HEK293T (cell line): Measurements from ENCODE around the gene SYS1.

Experiments used
- CTCF ChIA-PET: fragments of 350-600 bp; formaldehyde crosslinking; extraction: SDS; loops from one replicate; lab custom pipeline; 2021; ENCODE audit warnings: antibody characterized with exemption, inconsistent platforms; lab: Yijun Ruan, JAX
- POLR2A ChIA-PET: fragments of 350-600 bp; formaldehyde crosslinking; extraction: SDS; loops from one replicate; lab custom pipeline; 2020; ENCODE audit warnings: antibody characterized with exemption, inconsistent platforms; lab: Yijun Ruan, JAX
- DNase-seq: peaks from one replicate; pipeline ENCODE4 v3.0.0; 2012; ENCODE audit warnings: mixed read lengths; ENCODE audit errors: extremely low spot score
- ARNT ChIP-seq: fragments of 450-650 bp; IDR thresholded peaks from 2 replicates; pipeline ENCODE4 v1.6.1; 2017; ENCODE audit warnings: mild to moderate bottlenecking
- BHLHE40 ChIP-seq: fragments of 450-650 bp; IDR thresholded peaks from 2 replicates; pipeline ENCODE4 v1.6.1; 2016; ENCODE audit warnings: mild to moderate bottlenecking, moderate library complexity, borderline replicate concordance
- CTBP1 ChIP-seq: fragments of 450-650 bp; IDR thresholded peaks from 2 replicates; pipeline ENCODE4 v1.6.1; 2016; ENCODE audit warnings: borderline replicate concordance
- ELF4 ChIP-seq: fragments of 450-650 bp; IDR thresholded peaks from 2 replicates; pipeline ENCODE4 v1.6.1; 2017; ENCODE audit warnings: antibody characterized with exemption
- FOXA1 ChIP-seq: fragments of 450-650 bp; IDR thresholded peaks from 2 replicates; pipeline ENCODE4 v1.6.1; 2016; ENCODE audit warnings: mild to moderate bottlenecking
- FOXK2 ChIP-seq: fragments of 450-650 bp; IDR thresholded peaks from 2 replicates; pipeline ENCODE4 v1.6.1; 2016; ENCODE audit warnings: mild to moderate bottlenecking
- FOXM1 ChIP-seq: fragments of 450-650 bp; IDR thresholded peaks from 2 replicates; pipeline ENCODE4 v1.6.1; 2017; ENCODE audit warnings: mild to moderate bottlenecking, borderline replicate concordance
- HDGF ChIP-seq: fragments of 450-650 bp; IDR thresholded peaks from 2 replicates; pipeline ENCODE4 v1.6.1; 2017; ENCODE audit warnings: antibody characterized with exemption, borderline replicate concordance
- L3MBTL2 ChIP-seq: fragments of 450-650 bp; conservative IDR thresholded peaks from 2 replicates; pipeline ENCODE4 v1.6.1; 2016; ENCODE audit warnings: mild to moderate bottlenecking
- LEF1 ChIP-seq: fragments of 450-650 bp; IDR thresholded peaks from 2 replicates; pipeline ENCODE4 v1.6.1; 2017; ENCODE audit warnings: mild to moderate bottlenecking, borderline replicate concordance
- NFRKB ChIP-seq: fragments of 450-650 bp; IDR thresholded peaks from 2 replicates; pipeline ENCODE4 v1.6.1; 2016; ENCODE audit warnings: mild to moderate bottlenecking, moderate library complexity
- SP1 ChIP-seq: fragments of 450-650 bp; IDR thresholded peaks from 2 replicates; pipeline ENCODE4 v1.6.1; 2017
- SUZ12 ChIP-seq: fragments of 450-650 bp; IDR thresholded peaks from 2 replicates; pipeline ENCODE4 v1.6.1; 2016; ENCODE audit warnings: mild to moderate bottlenecking
- TARDBP ChIP-seq: fragments of 450-650 bp; IDR thresholded peaks from 2 replicates; pipeline ENCODE4 v1.6.1; 2016
- ZNF384 ChIP-seq: fragments of 450-650 bp; IDR thresholded peaks from 2 replicates; pipeline ENCODE4 v1.6.1; 2016
- TF ChIP-seq, protein P1 (sequence below): fragments of 450-650 bp; IDR thresholded peaks from 2 replicates; pipeline ENCODE4 v1.6.1; 2016

SYS1 gene

DNA sequence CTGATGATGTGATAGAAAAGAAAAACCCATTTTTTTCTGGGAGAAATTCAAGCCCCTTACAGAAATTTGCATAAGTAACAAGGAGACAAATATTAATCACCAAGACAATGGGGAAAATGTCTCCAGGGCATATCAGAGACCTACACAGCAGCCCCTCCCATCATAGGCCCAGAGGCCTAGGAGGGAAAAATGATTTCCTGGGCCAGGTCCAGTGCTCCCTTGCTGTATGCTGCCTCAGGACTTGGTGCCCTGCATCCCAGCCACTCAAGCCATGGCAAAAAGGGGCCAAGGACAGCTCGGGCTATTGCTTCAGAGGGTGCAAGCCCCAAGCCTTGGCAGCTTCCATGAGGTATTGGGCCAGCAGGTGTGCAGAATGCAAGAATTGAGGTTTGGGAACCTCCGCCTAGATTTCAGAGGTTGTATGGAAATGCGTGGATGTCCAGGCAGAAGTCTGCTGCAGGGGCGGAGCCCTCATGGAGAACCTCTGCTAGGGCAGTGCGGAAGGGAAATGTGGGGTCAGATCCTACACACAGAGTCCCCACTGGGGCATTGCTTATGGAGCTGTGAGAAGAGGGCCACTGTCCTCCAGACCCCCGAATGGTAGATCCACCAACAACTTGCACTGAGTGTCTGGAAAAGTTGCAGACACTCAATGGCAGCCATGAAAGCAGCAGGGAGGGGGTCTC lies 37.5 kb downstream of the SYS1 start:
- no peak for TF ChIP-seq FOXA1
- no peak for TF ChIP-seq HDGF
- no peak for TF ChIP-seq ZNF384
- no peak for TF ChIP-seq L3MBTL2
- TF ChIP-seq SUZ12 = no peak
- no peak for TF ChIP-seq ARNT
- no peak for TF ChIP-seq LEF1
- TF ChIP-seq TARDBP = no peak
- TF ChIP-seq BHLHE40 = no peak
- TF ChIP-seq NFRKB = no peak
- no peak for TF ChIP-seq CTBP1
- TF ChIP-seq ELF4 = no peak
- no peak for TF ChIP-seq SP1
- TF ChIP-seq FOXK2 = no peak
- no peak for TF ChIP-seq FOXM1
- TF ChIP-seq, protein P1, sequence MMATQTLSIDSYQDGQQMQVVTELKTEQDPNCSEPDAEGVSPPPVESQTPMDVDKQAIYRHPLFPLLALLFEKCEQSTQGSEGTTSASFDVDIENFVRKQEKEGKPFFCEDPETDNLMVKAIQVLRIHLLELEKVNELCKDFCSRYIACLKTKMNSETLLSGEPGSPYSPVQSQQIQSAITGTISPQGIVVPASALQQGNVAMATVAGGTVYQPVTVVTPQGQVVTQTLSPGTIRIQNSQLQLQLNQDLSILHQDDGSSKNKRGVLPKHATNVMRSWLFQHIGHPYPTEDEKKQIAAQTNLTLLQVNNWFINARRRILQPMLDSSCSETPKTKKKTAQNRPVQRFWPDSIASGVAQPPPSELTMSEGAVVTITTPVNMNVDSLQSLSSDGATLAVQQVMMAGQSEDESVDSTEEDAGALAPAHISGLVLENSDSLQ = no peak
- DNase-seq = no peak
- CTCF ChIA-PET = no interaction called here
- POLR2A ChIA-PET = no interaction called here

DNA sequence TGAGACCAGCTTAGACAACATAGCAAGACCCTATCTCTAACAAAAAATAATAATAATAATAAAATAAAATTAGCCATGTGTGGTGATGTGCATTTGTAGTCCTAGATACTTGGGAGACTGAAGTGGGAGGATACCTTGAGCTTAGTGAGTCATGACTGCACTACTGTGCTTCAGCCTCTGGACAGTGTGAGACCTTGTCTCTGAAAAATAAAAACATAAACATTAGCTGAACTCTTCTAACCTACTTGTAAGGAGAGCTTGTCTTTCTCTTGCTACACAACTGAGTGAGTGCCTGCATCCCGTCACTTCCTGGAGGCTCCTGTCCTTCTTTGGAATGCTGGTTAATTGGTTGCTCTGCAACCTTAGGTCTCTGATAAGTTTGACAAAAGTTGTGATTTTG lies 40.0 kb downstream of the SYS1 start:
- DNase-seq = no peak
- CTCF ChIA-PET = no interaction called here
- TF ChIP-seq SP1 = no peak
- POLR2A ChIA-PET = interaction anchor here (0.8 kb wide), 1 partner anchor 13 kb away, joined by 3 read pairs; the partner anchor contains the start of gene PIGT

DNA sequence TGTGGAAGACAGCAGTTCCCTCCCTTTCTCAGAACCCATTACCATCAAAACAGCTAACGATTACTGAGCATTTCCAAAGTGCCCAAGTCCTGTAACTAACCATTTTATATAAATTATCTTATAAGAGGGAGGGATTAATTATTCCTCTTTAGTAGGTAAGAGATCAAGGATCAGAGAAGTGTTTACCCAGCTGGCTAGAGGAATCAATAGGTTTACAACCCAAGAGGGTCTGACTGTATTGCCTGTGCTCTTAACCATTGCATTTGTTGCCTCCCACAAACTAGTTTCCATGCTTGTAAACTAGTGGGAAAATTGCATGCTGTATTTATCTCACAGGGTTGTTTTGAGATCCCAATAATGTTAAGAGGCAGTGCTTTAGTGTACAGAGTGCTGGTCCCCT lies 41.5 kb downstream of the SYS1 start:
- CTCF ChIA-PET = interaction anchor here (0.7 kb wide), 1 partner anchor 32 kb away, joined by 3 read pairs; no protein-coding TSS in a partner anchor
- POLR2A ChIA-PET = interaction anchor here (1.7 kb wide), 1 partner anchor 11 kb away, joined by 7 read pairs; the partner anchor contains the start of gene PIGT
- TF ChIP-seq FOXA1 (no peak), HDGF (no peak), CTBP1 (no peak), TARDBP (no peak), L3MBTL2 (no peak), ELF4 (no peak), BHLHE40 (no peak), LEF1 (no peak), ZNF384 (no peak), ARNT (no peak), FOXK2 (no peak), FOXM1 (no peak), SP1 (no peak), NFRKB (no peak), SUZ12 (no peak)
- TF ChIP-seq, protein P1 = no peak
- DNase-seq = no peak

DNA sequence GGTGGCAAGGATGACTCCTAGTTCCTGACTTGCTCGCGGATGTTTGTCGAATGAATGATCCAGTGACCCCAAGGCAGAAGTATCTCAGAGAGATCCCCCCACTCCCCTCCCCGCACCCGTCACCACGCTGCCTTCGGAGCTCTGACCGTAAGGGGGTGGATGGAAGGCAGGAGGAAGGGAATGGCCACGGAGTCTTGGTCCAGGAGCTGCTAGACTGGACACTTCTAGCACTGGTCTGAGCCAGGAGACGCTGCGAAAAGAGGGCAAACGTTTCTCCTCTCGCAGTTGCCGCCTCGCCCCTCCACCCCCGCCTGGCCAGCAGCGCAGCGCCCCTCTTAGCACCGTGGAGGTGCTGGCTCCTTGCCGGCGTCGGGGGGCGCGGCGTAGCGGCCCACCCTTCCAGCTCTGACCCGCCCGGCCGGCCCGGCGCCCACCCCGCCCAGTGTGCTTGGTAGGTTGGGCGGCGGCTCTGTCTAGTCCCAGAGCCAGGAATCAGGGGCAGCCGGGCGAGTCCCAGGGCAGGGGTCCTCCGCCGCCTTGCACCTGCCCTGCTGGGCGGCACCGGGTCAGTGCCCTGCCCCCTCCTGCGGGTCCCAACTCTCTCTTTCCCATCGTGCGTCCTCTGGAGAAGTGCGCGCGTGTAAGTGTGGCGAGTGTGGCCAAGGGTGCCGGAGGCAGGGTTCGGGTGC lies 42.8 kb downstream of the SYS1 start:
- CTCF ChIA-PET = interaction anchor here (0.9 kb wide), 1 partner anchor 11 kb away, joined by 3 read pairs; no protein-coding TSS in a partner anchor
- peak; percentile 26 for DNase-seq
- POLR2A ChIA-PET = interaction anchor here (0.7 to 3.5 kb wide), 4 partner anchors 10 to 43 kb away, joined by 3 to 43 read pairs (median 16); partner anchors contain the start of genes PIGT and SYS1
- TF ChIP-seq FOXA1 (no peak), BHLHE40 (no peak), LEF1 (no peak), HDGF (no peak), FOXM1 (no peak), TARDBP (no peak), ZNF384 (no peak), CTBP1 (no peak), ARNT (no peak), SUZ12 (no peak), L3MBTL2 (no peak; the same call in 1 of the 2 replicates), ELF4 (no peak), SP1 (no peak), FOXK2 (no peak), NFRKB (no peak)
- TF ChIP-seq, protein P1 = no peak

DNA sequence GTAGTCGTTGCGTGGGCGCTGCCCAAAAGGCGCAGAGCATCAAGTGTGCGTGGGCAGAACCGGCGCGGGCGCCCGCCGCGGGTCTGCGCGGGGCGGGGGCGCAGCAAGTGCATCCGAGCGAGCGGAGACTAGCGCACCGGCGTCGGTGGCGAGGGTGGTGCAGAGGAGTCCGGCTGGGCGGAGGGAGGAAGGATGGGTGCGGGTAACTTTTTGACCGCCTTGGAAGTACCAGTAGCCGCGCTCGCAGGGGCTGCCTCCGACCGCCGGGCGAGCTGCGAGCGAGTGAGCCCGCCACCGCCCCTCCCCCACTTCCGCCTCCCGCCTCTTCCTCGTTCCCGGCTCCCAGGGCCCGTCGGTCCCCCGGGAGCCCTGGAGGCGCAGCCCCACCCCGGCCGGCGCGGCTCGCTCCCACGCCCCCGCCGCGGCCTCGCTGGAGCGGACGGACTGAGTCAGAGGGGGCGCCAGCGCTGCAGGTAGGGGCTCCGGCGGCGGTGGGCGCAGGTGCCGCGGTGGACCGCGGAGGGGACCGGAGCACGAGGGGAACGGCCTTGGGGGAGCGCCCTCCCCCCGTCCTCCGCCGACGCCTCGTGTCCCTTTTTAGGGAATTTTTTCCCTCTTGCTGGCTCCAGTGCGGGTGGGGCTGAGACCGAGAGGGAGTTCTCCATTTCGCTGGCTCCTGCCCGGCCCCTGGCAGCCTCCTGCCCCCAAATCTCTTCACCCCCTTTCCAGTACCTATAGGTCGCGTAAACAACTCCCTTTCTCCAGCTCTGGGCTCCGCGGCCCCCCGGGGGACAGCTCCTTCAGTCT lies 43.5 kb downstream of the SYS1 start:
- CTCF ChIA-PET = interaction anchor here (0.6 to 1.6 kb wide), 4 partner anchors 12 to 113 kb away, joined by 3 to 6 read pairs (median 3); no protein-coding TSS in a partner anchor

More for the DNA sequence above, 43.5 kb downstream of the SYS1 start:
- no peak for TF ChIP-seq BHLHE40
- peak; percentile 54; the same call in 1 of the 2 replicates for TF ChIP-seq L3MBTL2
- peak; percentile 50; the same call in 1 of the 2 replicates for TF ChIP-seq FOXM1
- TF ChIP-seq TARDBP = no peak
- TF ChIP-seq, protein P1 = no peak
- TF ChIP-seq ZNF384 = no peak
- TF ChIP-seq SUZ12 = no peak
- TF ChIP-seq LEF1 = no peak
- no peak for TF ChIP-seq NFRKB
- no peak for TF ChIP-seq ELF4
- POLR2A ChIA-PET = interaction anchor here (0.7 to 3.5 kb wide), 11 partner anchors 9 to 474 kb away, joined by 3 to 43 read pairs (median 4); partner anchors contain the start of genes PIGT, SYS1 and ZSWIM1
- DNase-seq = peak; percentile 68
